ENCODE measurements around the gene STRA8. TPM values are rescaled to one million over a fixed set of nuclear protein-coding genes. Genes with fewer than 3 reads are reported as not detected.
"Not testable (repeated sequence)": the region's sequence is repeated elsewhere in the genome, so short reads cannot be mapped to it uniquely, and the experiment has no call there.

Gene STRA8
- polyA plus RNA-seq, 3 donors: 0.36 TPM; not detected in 2

- DNase-seq (ENCODE audit: low read depth in 3 of 3, low spot score in 2 of 3): no peak
Observed at GRCh38 chr7:135204341-135204749, 29.3 kb upstream of the STRA8 start.

DNA sequence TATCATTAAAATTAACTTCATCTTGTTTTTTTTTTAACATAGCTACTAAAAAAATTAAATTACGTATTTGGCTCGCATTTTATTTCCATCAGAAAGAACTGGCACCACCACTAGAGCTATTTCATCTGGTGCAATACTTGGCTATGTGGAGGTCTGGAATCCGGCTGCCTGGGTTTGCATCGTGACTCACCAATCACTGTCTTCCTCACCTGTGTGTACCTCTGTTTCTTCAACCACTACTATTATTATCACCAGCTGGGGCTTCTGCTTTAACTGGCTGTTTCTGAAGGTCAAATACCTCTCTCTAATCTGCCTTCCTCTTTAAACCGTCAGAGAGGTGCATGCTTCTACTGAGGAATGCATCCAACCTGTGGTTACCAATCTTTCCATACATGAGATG, 28.8 kb upstream of the STRA8 start:
- DNase-seq (ENCODE audit: low read depth in 3 of 3, low spot score in 2 of 3): no peak

DNA sequence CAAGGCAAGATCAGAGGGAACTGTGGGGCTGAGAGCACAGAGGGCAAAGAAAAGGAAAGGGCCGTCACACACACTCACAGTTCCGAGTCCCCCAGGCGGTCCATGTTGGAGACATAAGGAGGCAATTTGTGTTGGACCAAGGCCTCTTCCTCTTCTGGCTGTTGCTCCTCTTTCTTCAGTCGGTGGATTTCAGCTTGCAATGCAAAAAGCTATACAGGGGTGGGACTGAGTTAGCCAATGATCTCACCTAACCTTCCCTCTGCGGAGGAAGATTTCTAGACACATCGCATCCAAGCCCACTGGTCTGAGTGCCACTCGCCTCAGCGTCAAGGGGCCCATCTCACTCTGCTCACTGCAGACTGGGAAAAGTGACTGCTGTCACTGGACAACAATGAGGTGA, 27.8 kb upstream of the STRA8 start:
- no peak for DNase-seq (ENCODE audit: low read depth in 3 of 3, low spot score in 2 of 3)

DNA sequence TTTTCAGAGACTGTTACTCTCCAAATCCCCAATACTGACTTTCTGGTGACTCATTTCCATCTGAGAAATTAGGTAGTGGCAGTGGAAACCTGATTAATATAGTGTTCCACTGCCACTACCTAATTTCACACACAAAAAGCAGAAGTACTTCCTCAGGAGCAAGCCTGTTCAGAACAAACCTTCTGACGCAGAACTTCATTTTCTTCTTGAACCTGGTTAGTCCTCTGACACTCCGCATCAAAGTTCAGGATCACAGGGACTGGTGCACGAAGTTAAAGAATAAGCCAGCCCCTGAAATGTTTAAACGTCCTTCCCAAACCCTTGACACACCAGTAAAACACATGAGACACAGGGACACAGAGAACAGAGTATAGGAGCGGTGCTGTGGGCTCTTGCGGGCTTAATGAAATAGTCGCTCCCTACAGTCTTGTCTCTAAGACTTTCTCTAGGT, 26.7 kb upstream of the STRA8 start:
- no peak for DNase-seq (ENCODE audit: low read depth in 3 of 3, low spot score in 2 of 3)

- no peak for DNase-seq (ENCODE audit: low read depth in 3 of 3, low spot score in 2 of 3)
Observed at GRCh38 chr7:135207406-135208101, 26.1 kb upstream of the STRA8 start.

DNA sequence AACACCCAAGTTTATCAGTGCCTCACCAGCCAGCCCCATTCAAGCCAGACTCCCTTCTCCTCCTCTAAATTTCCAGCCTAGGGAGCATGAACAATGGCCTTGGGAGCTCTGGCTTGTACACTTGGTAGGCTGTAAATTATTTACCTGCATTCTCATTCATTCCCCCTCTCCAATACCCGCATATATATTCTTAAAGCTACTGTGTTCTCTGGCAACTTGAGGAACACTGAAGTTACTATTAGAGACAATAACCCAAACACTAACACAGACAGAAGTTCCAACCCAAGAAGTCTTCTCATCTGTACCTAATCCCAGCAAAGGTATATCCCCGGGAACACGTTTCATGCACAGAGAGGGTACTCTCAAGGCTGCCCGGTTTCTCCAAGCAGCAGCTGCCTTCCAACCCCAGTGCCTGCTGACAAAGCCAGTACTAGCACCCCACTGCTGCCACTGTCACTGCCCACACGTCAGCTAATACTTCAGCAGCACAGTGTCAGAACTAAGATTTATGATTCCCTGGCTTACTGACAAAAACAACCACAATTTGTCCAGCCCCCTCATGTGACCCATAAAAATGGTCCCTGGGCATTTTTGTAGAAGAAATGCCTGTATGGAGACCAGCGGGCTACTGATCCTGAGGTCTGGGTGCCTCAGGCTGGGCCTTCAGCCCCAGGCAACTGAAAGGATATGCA, 25.4 kb upstream of the STRA8 start:
- DNase-seq (ENCODE audit: low read depth in 3 of 3, low spot score in 2 of 3): no peak

DNA sequence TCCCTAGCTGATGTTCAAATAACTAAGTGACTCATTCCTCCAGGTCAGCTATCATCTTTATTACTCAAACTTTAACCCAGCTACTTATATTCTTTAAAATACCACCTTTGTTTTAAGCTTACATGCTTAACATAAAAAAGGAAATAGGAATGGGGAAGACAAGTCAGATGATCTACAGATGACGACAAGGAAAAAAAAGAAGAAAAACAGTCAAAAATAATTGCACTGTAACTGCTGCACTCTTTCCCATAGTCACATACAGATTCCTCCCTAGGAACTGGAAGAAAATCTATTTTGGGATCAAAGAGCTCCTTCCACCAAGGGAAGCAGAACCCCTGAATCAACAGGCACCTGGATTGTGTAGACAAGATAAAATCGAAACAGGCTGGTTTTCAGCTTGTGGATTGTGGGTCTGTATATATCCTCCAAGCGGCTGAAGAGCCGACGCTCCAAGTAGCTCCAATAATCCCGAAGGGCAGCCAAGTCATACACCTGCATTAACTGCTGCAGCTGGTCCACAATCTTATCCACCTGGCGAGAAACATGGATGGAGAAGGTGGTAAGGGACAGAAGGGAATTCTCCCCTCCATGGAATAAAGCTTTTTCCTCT, 24.3 kb upstream of the STRA8 start:
- DNase-seq (ENCODE audit: low read depth in 3 of 3, low spot score in 2 of 3): no peak

DNA sequence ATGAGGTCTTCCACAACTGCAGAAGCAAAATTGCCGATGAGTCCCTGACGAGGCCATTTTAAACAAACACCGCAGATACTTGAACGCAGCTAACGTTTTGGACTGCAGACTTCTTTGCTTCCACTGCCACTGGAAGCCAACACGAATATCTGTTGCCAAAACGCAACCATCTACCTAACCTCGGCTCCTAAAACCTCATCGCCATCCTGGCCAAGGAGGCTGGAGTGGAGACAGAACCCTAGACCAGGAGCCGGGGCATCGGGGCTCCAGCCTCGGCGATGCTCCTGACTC, 22.8 kb upstream of the STRA8 start:
- peak in 1 of 3 donors; percentile 32 for DNase-seq (ENCODE audit: low read depth in 3 of 3, low spot score in 2 of 3)

DNA sequence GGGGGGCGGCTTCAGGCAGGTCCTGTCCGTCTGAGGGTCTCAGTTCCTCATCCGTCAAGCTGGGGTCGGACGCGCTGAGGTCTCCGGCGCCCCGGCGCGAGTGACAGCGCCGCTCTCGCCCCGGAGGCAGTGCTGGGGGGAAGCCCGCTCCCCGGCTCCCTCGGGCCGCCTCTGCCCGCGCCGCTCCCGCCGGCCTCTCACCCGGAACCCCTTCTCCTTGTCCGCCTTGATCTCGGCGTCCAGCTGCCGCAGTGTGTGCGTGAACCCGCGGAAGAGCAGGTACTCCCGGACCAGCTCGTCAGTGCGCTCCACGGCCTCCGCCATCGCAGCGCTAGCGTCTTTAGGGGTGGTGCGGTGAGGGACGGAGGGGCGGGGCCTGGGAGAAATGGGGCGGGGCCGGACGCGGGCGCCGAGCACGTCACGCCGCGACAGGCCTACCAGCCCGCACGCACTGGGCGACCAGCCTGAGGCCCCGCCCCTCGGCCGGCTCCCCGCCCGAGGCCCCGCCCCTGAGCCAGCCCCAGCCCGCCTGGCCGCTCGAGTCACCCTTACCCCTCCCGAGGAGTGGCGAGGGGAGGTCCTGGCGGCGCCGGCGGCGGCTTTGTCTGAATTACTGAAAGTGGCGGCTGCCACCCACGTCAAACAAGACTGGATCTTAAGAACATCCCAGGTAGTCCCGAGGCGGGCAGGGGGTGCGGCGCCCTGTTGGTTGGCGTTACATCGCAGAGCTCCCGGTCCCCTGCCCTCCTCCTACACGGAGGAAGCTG, 22.3 kb upstream of the STRA8 start, which contains the start of gene WDR91:
WDR91 (minus strand) TSS at position 348 of the 767 bp plus-strand sequence; CDS start at position 324, 24 bp downstream.
- peak; percentile 76 to 87 (median 86) for DNase-seq (ENCODE audit: low read depth in 3 of 3, low spot score in 2 of 3)

GRCh38 chr7:135211946-135212685, 21.5 kb upstream of the STRA8 start:
- not testable (repeated sequence) for DNase-seq (ENCODE audit: low read depth in 3 of 3, low spot score in 2 of 3)

- DNase-seq (ENCODE audit: low read depth in 3 of 3, low spot score in 2 of 3): no peak
Observed at GRCh38 chr7:135213831-135214230, 19.8 kb upstream of the STRA8 start.

- DNase-seq (ENCODE audit: low read depth in 3 of 3, low spot score in 2 of 3): no peak
Observed at GRCh38 chr7:135215180-135215579, 18.5 kb upstream of the STRA8 start.

GRCh38 chr7:135215698-135216097, 17.9 kb upstream of the STRA8 start:
- DNase-seq (ENCODE audit: low read depth in 3 of 3, low spot score in 2 of 3): no peak

DNA sequence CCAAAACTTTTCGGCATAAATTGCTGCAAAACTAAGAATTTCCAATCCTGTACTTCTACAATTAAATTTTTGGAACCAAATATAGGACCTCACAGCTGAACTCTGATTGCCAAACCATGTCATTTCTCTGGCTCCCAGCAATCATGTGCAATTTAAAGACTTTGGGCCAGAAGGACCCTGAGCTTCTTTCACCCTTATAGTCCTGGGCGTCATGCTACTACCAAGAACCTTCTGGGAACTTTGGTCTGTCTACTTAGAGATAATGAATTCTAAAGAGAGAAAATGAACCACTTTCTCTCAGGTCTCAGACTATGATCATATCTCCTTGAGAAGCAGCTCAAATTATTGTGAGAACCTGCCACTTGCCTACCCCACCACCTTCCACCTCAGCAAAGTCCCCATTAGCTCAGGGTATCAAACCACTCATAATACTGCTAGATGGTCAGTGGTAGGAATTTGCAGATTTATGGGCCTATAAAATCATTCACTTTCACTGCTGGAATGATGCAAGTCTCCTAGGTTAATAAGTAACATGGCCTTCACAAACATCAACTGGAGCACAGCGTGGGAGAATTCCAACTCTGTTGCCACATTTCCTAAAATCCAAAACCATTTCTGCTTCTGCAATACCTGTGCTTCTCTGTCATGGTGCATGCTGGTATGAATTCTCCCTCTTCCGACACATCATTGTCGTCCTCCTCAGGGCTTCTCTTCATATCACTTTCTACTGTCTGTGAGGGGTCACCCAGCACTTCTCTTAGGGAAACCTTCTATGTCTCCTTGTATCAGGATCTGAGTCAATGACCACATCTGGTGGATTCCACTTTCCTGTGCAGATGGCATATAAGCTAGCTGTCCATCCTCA, 15.8 kb upstream of the STRA8 start:
- DNase-seq (ENCODE audit: low read depth in 3 of 3, low spot score in 2 of 3): no peak

GRCh38 chr7:135224027-135224426, 9.6 kb upstream of the STRA8 start:
- no peak for DNase-seq (ENCODE audit: low read depth in 3 of 3, low spot score in 2 of 3)

- no peak for DNase-seq (ENCODE audit: low read depth in 3 of 3, low spot score in 2 of 3)
Observed at GRCh38 chr7:135231686-135232085, 2.0 kb upstream of the STRA8 start.

DNA sequence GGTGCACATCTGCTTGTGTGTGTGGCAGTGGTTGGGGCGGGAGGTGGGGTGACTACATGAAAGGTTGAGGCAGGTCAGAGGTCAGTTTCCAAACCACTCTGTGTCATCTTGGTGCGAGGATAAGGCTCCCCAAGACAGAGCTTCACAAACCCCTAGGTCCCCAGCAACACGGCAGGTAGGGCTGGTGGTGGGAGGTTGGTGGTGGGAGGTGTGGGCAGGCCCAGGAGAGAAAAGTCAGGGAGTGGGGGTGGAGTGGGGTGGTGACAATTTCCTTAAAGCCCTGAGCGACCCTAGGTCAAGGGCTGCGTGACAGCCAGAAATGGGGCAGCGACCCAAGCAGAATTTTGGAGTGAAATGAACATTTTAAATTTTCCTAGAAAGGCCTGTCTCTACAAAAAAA, 1.6 kb upstream of the STRA8 start:
- no peak for DNase-seq (ENCODE audit: low read depth in 3 of 3, low spot score in 2 of 3)

DNA sequence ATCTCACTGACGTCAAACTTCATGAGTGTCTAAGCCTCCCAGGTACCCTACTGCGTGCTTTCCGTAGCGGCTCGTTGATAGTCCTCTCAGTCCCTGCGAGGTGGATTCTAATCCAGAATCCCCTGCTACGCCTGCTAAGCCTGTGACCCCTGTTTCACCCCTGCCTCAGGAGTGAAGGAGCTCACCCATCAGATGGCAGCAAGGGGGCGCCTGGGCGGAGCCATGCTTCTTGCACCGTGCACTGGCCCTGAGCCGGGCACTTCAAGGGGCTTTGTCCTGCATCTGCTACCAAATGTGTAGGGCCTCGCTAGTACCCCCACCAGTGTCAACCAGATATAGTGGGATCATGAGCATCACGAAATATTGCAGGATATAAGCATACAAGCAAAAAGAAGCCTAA, 918 bp upstream of the STRA8 start:
- DNase-seq (ENCODE audit: low read depth in 3 of 3, low spot score in 2 of 3): no peak

GRCh38 chr7:135234095-135234494, 457 bp downstream of the STRA8 start:
- DNase-seq (ENCODE audit: low read depth in 3 of 3, low spot score in 2 of 3): not testable (repeated sequence)

DNA sequence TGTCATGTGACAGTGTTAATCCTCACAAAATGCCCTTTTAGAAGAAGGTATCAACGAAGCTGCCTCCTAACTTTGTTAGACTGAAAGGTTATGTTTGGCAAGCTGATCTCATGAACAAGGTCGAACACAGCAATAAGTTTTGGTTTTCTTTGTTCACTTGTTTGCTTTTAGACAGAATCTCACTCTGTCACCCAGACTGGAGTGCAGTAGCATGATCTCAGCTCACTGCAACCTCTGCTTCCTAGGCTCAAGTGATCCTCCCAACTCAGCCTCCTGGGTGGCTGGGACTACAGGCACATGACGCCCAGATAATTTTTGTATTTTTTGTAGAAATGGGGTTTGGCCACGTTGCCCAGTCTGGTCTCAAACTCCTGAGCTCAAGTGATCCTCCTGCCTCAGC, 1.1 kb downstream of the STRA8 start:
- no peak for DNase-seq (ENCODE audit: low read depth in 3 of 3, low spot score in 2 of 3)

Data from right renal cortex interstitium (tissue), 3 donors.